ENCODE measurements around the gene ANKRD26. TPM values are rescaled to one million over a fixed set of nuclear protein-coding genes. Genes with fewer than 3 reads are reported as not detected.

The ANKRD26 gene
- total RNA-seq, 1 donor from 2014 or later = 2.4 TPM

DNA sequence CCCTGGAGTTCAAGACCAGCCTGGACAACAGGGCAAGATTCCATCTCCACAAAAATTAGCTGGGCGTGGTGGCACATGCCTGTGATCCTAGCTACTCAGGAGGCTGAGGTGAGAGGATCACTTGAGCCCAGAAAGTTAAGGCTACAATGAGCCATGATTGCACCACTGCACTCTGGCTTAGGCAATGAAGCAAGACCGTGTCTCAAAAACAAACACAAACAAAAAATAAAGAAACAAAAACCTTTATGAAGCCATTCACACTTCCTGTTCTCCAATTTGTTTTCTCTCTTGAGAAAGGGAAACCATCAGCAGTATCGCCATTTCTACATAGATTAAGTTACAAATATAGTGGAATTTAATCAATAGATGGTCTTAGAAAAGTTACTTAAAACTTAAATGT lies 34.1 kb upstream of the ANKRD26 start:
- H3K4me3 ChIP-seq = no peak overlapping the region
- no peaks in the 10 kb centered on the region for H3K4me1 ChIP-seq
- H3K9me3 ChIP-seq = no peaks in the 10 kb centered on the region
- H3K36me3 ChIP-seq = peaks cover 23 to 70% of the 10 kb centered on the region in 2 donors
- no peak overlapping the region for H3K27ac ChIP-seq
- intact Hi-C loops (cut with DNase I) = no loop called here
- no peak for TF ChIP-seq CTCF (IDR thresholded peaks at IDR 0.05)
- DNase-seq (ENCODE audit: low spot score in 2 of 2) = no peak
- no peaks in the 10 kb centered on the region for H3K27me3 ChIP-seq

GRCh38 chr10:27108165-27108564 lies 7.9 kb upstream of the ANKRD26 start:
- no peak overlapping the region for H3K27ac ChIP-seq
- no peaks in the 10 kb centered on the region for H3K27me3 ChIP-seq
- no peaks in the 10 kb centered on the region for H3K4me1 ChIP-seq
- TF ChIP-seq CTCF (IDR thresholded peaks at IDR 0.05) = no peak
- no peaks in the 10 kb centered on the region for H3K9me3 ChIP-seq
- peaks cover 29 to 37% of the 10 kb centered on the region in 2 donors for H3K36me3 ChIP-seq
- no peak for DNase-seq (ENCODE audit: low spot score in 2 of 2)
- intact Hi-C loops (cut with DNase I) = no loop called here
- H3K4me3 ChIP-seq = no peak overlapping the region

- TF ChIP-seq CTCF (IDR thresholded peaks at IDR 0.05) = no peak
- Histone ChIP-seq H3K27ac (no peak overlapping the region), H3K4me3 (no peak overlapping the region), H3K4me1 (no peaks in the 10 kb centered on the region), H3K9me3 (no peaks in the 10 kb centered on the region), H3K27me3 (no peaks in the 10 kb centered on the region), H3K36me3 (peaks cover 10 to 11% of the 10 kb centered on the region in 2 donors)
- no peak for DNase-seq (ENCODE audit: low spot score in 2 of 2)
- intact Hi-C loops (cut with DNase I) = no loop called here
Observed at GRCh38 chr10:27104919-27105318, 4.6 kb upstream of the ANKRD26 start.

- intact Hi-C loops (cut with DNase I) = loop anchor here (1.0 to 2.0 kb wide), 2 partner anchors 53 to 240 kb away; partner anchors contain the start of genes ABI1 and YME1L1
- Histone ChIP-seq H3K4me3 (peak overlapping the region; percentile 66 to 74), H3K27ac (peak overlapping the region; percentile 84 to 85), H3K9me3 (no peaks in the 10 kb centered on the region), H3K36me3 (peaks cover 0 to 8% of the 10 kb centered on the region in 2 donors), H3K27me3 (no peaks in the 10 kb centered on the region), H3K4me1 (peaks cover 0 to 6% of the 10 kb centered on the region in 2 donors)
- no peak for TF ChIP-seq CTCF (IDR thresholded peaks at IDR 0.05)
- no peak for DNase-seq (ENCODE audit: low spot score in 2 of 2)
Observed at GRCh38 chr10:27100813-27101347, 586 bp upstream of the ANKRD26 start.

DNA sequence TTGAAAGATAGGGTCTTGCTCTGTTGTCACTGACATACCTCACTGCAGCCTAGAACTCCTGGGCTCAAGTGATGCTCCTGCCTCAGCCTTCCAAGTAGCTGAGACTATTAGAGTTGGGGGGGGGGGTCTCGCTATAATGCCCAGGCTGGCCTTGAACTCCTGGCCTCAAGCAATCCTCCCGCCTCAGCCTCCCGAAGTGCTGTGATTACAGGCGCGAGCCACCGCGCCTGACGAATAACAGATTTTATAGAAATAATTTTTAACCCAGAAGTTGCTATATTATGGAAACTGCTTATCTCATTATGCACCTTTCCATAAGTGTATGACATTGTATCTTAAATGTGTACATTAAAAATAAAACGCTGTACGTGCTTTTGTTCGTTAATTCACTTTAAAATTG lies 846 bp downstream of the ANKRD26 start:
- TF ChIP-seq CTCF (IDR thresholded peaks at IDR 0.05) = no peak
- H3K9me3 ChIP-seq = no peaks in the 10 kb centered on the region
- no peaks in the 10 kb centered on the region for H3K27me3 ChIP-seq
- H3K4me3 ChIP-seq = peak overlapping the region; percentile 66 to 74
- no peak for DNase-seq (ENCODE audit: low spot score in 2 of 2)
- no peaks in the 10 kb centered on the region for H3K36me3 ChIP-seq
- peak overlapping the region; percentile 84 to 85 for H3K27ac ChIP-seq
- H3K4me1 ChIP-seq = peaks cover 0 to 6% of the 10 kb centered on the region in 2 donors
- intact Hi-C loops (cut with DNase I) = no loop called here

Data from ascending aorta (tissue), 2 donors.